ENCODE measurements around the gene NIPAL1. TPM values are rescaled to one million over a fixed set of nuclear protein-coding genes. Genes with fewer than 3 reads are reported as not detected.

Gene NIPAL1
- total RNA-seq, 1 donor from 2014 or later = 0.39 TPM

- no peak for DNase-seq (ENCODE audit: low read depth in 2 of 2)
Observed at GRCh38 chr4:48025005-48025404, 8.4 kb downstream of the NIPAL1 start.

GRCh38 chr4:48027653-48028052, 11.1 kb downstream of the NIPAL1 start:
- DNase-seq (ENCODE audit: low read depth in 2 of 2) = no peak

- DNase-seq (ENCODE audit: low read depth in 2 of 2) = no peak
Observed at GRCh38 chr4:48028696-48029095, 12.1 kb downstream of the NIPAL1 start.

- no peak for DNase-seq (ENCODE audit: low read depth in 2 of 2)
Observed at GRCh38 chr4:48030470-48030869, 13.9 kb downstream of the NIPAL1 start.

- no peak for DNase-seq (ENCODE audit: low read depth in 2 of 2)
Observed at GRCh38 chr4:48031802-48032525, 15.4 kb downstream of the NIPAL1 start.

- no peak for DNase-seq (ENCODE audit: low read depth in 2 of 2)
Observed at GRCh38 chr4:48032721-48033120, 16.1 kb downstream of the NIPAL1 start.

- DNase-seq (ENCODE audit: low read depth in 2 of 2) = no peak
Observed at GRCh38 chr4:48033412-48033811, 16.8 kb downstream of the NIPAL1 start.

GRCh38 chr4:48033825-48034413, 17.3 kb downstream of the NIPAL1 start:
- DNase-seq (ENCODE audit: low read depth in 2 of 2) = peak in 1 of 2 donors; percentile 35

- no peak for DNase-seq (ENCODE audit: low read depth in 2 of 2)
Observed at GRCh38 chr4:48035952-48036351, 19.4 kb downstream of the NIPAL1 start.

- no peak for DNase-seq (ENCODE audit: low read depth in 2 of 2)
Observed at GRCh38 chr4:48037117-48037462, 20.5 kb downstream of the NIPAL1 start.

GRCh38 chr4:48038666-48039065, 22.1 kb downstream of the NIPAL1 start:
- DNase-seq (ENCODE audit: low read depth in 2 of 2) = no peak

GRCh38 chr4:48039561-48039960, 23.0 kb downstream of the NIPAL1 start:
- no peak for DNase-seq (ENCODE audit: low read depth in 2 of 2)

GRCh38 chr4:48041535-48042137, 25.1 kb downstream of the NIPAL1 start:
- no peak for DNase-seq (ENCODE audit: low read depth in 2 of 2)

- no peak for DNase-seq (ENCODE audit: low read depth in 2 of 2)
Observed at GRCh38 chr4:48042979-48043461, 26.4 kb downstream of the NIPAL1 start.

GRCh38 chr4:48043504-48043903, 26.9 kb downstream of the NIPAL1 start:
- DNase-seq (ENCODE audit: low read depth in 2 of 2) = no peak

GRCh38 chr4:48044298-48044697, 27.7 kb downstream of the NIPAL1 start:
- no peak for DNase-seq (ENCODE audit: low read depth in 2 of 2)

- no peak for DNase-seq (ENCODE audit: low read depth in 2 of 2)
Observed at GRCh38 chr4:48046059-48046458, 29.5 kb downstream of the NIPAL1 start.

- DNase-seq (ENCODE audit: low read depth in 2 of 2) = no peak
Observed at GRCh38 chr4:48047421-48047844, 30.9 kb downstream of the NIPAL1 start.

- no peak for DNase-seq (ENCODE audit: low read depth in 2 of 2)
Observed at GRCh38 chr4:48047896-48048295, 31.3 kb downstream of the NIPAL1 start.

GRCh38 chr4:48049483-48049882, 32.9 kb downstream of the NIPAL1 start:
- no peak for DNase-seq (ENCODE audit: low read depth in 2 of 2)

GRCh38 chr4:48051078-48051477, 34.5 kb downstream of the NIPAL1 start:
- no peak for DNase-seq (ENCODE audit: low read depth in 2 of 2)

GRCh38 chr4:48058617-48059530, 42.3 kb downstream of the NIPAL1 start:
- DNase-seq (ENCODE audit: low read depth in 2 of 2) = no peak
